ENCODE data around the gene EXOC3L4.
"Not testable (repeated sequence)": the region's sequence is repeated elsewhere in the genome, so short reads cannot be mapped to it uniquely, and the experiment has no call there.

Gene EXOC3L4

DNA sequence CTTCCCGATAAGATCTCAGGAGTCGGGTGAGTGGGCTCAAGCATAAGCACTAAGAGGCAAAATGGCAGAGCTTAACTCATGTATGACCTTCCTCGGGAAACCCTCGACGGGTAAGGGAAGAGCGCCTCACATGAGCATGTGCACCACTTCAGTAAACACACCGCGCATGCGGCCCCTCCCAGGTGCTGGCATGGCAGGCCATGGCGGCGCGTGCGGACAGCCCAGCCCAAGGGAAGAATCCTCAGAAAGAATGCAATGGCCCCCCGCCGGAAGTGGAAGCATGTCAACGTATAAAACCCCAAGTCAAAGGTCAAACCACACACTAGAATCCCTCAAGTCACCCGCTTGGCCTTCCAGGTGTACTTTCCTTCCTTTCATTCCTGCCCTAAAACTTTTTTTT is 22.1 kb downstream of the EXOC3L4 start:
- no peak for ATAC-seq
- no peak for TF ChIP-seq TCF4 (CRISPR knock-in tag; IDR thresholded peaks at IDR 0.05; ENCODE audit: borderline replicate concordance)
- TF ChIP-seq ZNF565 (CRISPR knock-in tag; conservative IDR thresholded peaks at IDR 0.05; ENCODE audit: low read depth): no peak
- TF ChIP-seq GLIS3 (CRISPR knock-in tag; IDR thresholded peaks at IDR 0.05): no peak
- no peak for TF ChIP-seq ZFP30 (CRISPR knock-in tag; IDR thresholded peaks at IDR 0.05)
- TF ChIP-seq RARB (CRISPR knock-in tag; IDR thresholded peaks at IDR 0.05): no peak
- no peak for TF ChIP-seq ARNTL (CRISPR knock-in tag; IDR thresholded peaks at IDR 0.05; ENCODE audit: borderline replicate concordance, low read depth)
- no peak for TF ChIP-seq ZFP3 (CRISPR knock-in tag; IDR thresholded peaks at IDR 0.05)
- TF ChIP-seq, protein P1, sequence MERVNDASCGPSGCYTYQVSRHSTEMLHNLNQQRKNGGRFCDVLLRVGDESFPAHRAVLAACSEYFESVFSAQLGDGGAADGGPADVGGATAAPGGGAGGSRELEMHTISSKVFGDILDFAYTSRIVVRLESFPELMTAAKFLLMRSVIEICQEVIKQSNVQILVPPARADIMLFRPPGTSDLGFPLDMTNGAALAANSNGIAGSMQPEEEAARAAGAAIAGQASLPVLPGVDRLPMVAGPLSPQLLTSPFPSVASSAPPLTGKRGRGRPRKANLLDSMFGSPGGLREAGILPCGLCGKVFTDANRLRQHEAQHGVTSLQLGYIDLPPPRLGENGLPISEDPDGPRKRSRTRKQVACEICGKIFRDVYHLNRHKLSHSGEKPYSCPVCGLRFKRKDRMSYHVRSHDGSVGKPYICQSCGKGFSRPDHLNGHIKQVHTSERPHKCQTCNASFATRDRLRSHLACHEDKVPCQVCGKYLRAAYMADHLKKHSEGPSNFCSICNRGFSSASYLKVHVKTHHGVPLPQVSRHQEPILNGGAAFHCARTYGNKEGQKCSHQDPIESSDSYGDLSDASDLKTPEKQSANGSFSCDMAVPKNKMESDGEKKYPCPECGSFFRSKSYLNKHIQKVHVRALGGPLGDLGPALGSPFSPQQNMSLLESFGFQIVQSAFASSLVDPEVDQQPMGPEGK (CRISPR knock-in tag; IDR thresholded peaks at IDR 0.05; ENCODE audit: borderline replicate concordance): no peak
- TF ChIP-seq, protein P2, sequence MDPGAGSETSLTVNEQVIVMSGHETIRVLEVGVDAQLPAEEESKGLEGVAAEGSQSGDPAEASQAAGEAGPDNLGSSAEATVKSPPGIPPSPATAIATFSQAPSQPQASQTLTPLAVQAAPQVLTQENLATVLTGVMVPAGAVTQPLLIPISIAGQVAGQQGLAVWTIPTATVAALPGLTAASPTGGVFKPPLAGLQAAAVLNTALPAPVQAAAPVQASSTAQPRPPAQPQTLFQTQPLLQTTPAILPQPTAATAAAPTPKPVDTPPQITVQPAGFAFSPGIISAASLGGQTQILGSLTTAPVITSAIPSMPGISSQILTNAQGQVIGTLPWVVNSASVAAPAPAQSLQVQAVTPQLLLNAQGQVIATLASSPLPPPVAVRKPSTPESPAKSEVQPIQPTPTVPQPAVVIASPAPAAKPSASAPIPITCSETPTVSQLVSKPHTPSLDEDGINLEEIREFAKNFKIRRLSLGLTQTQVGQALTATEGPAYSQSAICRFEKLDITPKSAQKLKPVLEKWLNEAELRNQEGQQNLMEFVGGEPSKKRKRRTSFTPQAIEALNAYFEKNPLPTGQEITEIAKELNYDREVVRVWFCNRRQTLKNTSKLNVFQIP (CRISPR knock-in tag; IDR thresholded peaks at IDR 0.05; ENCODE audit: borderline replicate concordance, low read depth): no peak
- TF ChIP-seq, protein P3, sequence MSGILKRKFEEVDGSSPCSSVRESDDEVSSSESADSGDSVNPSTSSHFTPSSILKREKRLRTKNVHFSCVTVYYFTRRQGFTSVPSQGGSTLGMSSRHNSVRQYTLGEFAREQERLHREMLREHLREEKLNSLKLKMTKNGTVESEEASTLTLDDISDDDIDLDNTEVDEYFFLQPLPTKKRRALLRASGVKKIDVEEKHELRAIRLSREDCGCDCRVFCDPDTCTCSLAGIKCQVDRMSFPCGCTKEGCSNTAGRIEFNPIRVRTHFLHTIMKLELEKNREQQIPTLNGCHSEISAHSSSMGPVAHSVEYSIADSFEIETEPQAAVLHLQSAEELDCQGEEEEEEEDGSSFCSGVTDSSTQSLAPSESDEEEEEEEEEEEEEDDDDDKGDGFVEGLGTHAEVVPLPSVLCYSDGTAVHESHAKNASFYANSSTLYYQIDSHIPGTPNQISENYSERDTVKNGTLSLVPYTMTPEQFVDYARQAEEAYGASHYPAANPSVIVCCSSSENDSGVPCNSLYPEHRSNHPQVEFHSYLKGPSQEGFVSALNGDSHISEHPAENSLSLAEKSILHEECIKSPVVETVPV (CRISPR knock-in tag; IDR thresholded peaks at IDR 0.05): no peak
- no peak for TF ChIP-seq PPARA (CRISPR knock-in tag; IDR thresholded peaks at IDR 0.05; ENCODE audit: borderline replicate concordance)
- TF ChIP-seq, protein P4, sequence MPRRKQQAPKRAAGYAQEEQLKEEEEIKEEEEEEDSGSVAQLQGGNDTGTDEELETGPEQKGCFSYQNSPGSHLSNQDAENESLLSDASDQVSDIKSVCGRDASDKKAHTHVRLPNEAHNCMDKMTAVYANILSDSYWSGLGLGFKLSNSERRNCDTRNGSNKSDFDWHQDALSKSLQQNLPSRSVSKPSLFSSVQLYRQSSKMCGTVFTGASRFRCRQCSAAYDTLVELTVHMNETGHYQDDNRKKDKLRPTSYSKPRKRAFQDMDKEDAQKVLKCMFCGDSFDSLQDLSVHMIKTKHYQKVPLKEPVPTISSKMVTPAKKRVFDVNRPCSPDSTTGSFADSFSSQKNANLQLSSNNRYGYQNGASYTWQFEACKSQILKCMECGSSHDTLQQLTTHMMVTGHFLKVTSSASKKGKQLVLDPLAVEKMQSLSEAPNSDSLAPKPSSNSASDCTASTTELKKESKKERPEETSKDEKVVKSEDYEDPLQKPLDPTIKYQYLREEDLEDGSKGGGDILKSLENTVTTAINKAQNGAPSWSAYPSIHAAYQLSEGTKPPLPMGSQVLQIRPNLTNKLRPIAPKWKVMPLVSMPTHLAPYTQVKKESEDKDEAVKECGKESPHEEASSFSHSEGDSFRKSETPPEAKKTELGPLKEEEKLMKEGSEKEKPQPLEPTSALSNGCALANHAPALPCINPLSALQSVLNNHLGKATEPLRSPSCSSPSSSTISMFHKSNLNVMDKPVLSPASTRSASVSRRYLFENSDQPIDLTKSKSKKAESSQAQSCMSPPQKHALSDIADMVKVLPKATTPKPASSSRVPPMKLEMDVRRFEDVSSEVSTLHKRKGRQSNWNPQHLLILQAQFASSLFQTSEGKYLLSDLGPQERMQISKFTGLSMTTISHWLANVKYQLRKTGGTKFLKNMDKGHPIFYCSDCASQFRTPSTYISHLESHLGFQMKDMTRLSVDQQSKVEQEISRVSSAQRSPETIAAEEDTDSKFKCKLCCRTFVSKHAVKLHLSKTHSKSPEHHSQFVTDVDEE (CRISPR knock-in tag; IDR thresholded peaks at IDR 0.05): no peak
- TF ChIP-seq OSR1 (CRISPR knock-in tag; IDR thresholded peaks at IDR 0.05): no peak
- no peak for TF ChIP-seq ESRRG (CRISPR knock-in tag; IDR thresholded peaks at IDR 0.05)
- TF ChIP-seq, protein P5, sequence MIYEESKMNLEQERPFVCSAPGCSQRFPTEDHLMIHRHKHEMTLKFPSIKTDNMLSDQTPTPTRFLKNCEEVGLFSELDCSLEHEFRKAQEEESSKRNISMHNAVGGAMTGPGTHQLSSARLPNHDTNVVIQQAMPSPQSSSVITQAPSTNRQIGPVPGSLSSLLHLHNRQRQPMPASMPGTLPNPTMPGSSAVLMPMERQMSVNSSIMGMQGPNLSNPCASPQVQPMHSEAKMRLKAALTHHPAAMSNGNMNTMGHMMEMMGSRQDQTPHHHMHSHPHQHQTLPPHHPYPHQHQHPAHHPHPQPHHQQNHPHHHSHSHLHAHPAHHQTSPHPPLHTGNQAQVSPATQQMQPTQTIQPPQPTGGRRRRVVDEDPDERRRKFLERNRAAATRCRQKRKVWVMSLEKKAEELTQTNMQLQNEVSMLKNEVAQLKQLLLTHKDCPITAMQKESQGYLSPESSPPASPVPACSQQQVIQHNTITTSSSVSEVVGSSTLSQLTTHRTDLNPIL (CRISPR knock-in tag; IDR thresholded peaks at IDR 0.05; ENCODE audit: low read depth): no peak
- TF ChIP-seq BACH2 (CRISPR knock-in tag; IDR thresholded peaks at IDR 0.05; ENCODE audit: borderline replicate concordance): no peak

DNA sequence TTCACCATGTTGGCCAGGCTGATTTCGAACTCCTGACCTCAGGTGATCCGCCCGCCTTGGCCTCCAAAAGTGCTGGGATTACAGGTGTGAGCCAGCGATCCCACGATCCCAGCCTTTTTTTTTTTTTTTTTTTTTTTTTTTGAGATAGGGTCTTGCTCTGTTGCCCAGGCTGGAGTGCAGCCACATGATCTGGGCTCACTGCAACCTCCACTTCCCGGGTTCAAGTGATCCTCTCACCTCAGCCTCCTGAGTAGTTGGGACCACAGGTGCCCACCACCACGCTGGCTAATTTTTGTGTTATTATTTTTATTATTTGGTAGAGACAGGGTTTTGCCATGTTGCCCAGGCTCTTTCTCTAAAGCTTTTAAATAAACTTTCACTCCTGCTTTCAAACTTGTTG is 23.0 kb downstream of the EXOC3L4 start:
- ATAC-seq: not testable (repeated sequence)

DNA sequence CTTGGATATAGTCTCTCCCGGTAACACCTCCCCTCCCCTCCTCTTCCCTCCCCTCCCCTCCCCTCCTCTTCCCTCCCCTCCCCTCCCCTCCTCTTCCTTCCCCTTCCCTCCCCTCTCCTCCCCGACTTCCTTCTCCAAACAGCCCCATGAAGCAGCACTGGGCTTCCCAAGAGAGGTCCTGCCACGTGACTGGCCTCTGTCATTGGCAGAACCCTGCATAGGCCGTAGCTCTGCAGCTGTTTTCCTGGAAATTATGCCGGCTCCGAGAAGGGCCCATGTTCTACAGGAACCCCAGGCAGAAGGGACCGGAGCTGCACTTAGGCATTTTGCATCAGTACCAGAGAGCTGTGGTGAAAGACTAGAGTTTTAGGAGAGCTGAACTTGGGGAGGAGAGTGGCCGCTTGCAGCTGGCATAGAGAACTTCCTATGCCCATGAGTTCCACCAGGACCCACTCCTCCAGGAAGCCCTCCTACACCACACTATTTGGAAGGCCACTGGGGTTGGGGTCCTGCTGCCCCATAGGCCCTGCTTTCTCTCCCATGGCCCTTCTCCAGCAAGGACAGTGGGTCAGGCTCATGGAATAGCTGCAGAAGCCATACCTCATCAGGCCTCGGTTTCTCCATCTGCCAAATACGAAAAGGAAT is 23.6 kb downstream of the EXOC3L4 start:
- ATAC-seq: no peak
- no peak for TF ChIP-seq ARNTL (CRISPR knock-in tag; IDR thresholded peaks at IDR 0.05; ENCODE audit: borderline replicate concordance, low read depth)
- TF ChIP-seq SNAI2 (CRISPR knock-in tag; IDR thresholded peaks at IDR 0.05): no peak
- no peak for TF ChIP-seq TCF4 (CRISPR knock-in tag; IDR thresholded peaks at IDR 0.05; ENCODE audit: borderline replicate concordance)
- no peak for TF ChIP-seq TOX (CRISPR knock-in tag; IDR thresholded peaks at IDR 0.05; ENCODE audit: borderline replicate concordance)
- no peak for TF ChIP-seq GLIS3 (CRISPR knock-in tag; IDR thresholded peaks at IDR 0.05)
- no peak for TF ChIP-seq ISL1 (CRISPR knock-in tag; IDR thresholded peaks at IDR 0.05)
- no peak for TF ChIP-seq BACH2 (CRISPR knock-in tag; IDR thresholded peaks at IDR 0.05; ENCODE audit: borderline replicate concordance)
- no peak for TF ChIP-seq PPARA (CRISPR knock-in tag; IDR thresholded peaks at IDR 0.05; ENCODE audit: borderline replicate concordance)
- TF ChIP-seq, protein P5 (CRISPR knock-in tag; IDR thresholded peaks at IDR 0.05; ENCODE audit: low read depth): no peak
- TF ChIP-seq CSDC2 (CRISPR knock-in tag; IDR thresholded peaks at IDR 0.05): no peak
- TF ChIP-seq RARB (CRISPR knock-in tag; IDR thresholded peaks at IDR 0.05): no peak
- TF ChIP-seq, protein P3 (CRISPR knock-in tag; IDR thresholded peaks at IDR 0.05): no peak
- no peak for TF ChIP-seq ESRRG (CRISPR knock-in tag; IDR thresholded peaks at IDR 0.05)
- TF ChIP-seq ZNF565 (CRISPR knock-in tag; conservative IDR thresholded peaks at IDR 0.05; ENCODE audit: low read depth): no peak
- TF ChIP-seq ZNF8 (CRISPR knock-in tag; IDR thresholded peaks at IDR 0.05): no peak
- TF ChIP-seq ZNF70 (CRISPR knock-in tag; IDR thresholded peaks at IDR 0.05): no peak
- no peak for TF ChIP-seq OSR1 (CRISPR knock-in tag; IDR thresholded peaks at IDR 0.05)
- TF ChIP-seq ZFP3 (CRISPR knock-in tag; IDR thresholded peaks at IDR 0.05): no peak
- no peak for TF ChIP-seq ZFP30 (CRISPR knock-in tag; IDR thresholded peaks at IDR 0.05)
- no peak for TF ChIP-seq ZC3H10 (CRISPR knock-in tag; IDR thresholded peaks at IDR 0.05)
